Activated CD8-positive, alpha-beta memory T cell treated with anti-CD3 and anti-CD28 coated beads, Interleukin-2, amount 50 U/mL, for 1 hour (primary cell): ENCODE results near the gene RRP12.

ENCODE experiments used
- DNase-seq: peaks from one replicate; pipeline ENCODE4 v3.0.0-alpha.2; 2020; ENCODE audit errors: extremely low read depth

RRP12 gene

GRCh38 chr10:97311111-97311626 lies 90.0 kb downstream of the RRP12 start:
- no peak for DNase-seq

- no peak for DNase-seq
These were observed 93.0 kb downstream of the RRP12 start for GRCh38 chr10:97307866-97308780.

DNA sequence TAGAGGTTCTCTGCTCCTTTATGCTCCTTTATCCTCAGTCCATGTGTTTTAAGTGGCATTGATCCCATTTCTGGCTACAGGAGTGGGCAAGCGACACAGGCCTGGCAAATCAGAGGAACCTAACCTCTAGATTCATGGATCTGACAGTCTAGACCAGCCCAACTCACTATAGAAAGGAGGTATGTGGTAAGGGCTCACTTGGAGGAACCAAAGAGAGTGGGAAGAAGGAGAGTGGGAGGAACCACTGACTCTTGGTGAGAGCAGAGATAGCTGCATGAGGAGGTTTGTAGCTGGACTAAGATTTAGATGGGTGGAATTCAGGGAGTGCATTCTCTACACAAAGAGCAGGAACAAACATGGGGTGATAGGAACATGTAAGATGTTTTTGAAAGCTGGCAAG lies 93.7 kb downstream of the RRP12 start:
- no peak for DNase-seq
